Hepatocyte (in vitro differentiated cells): ENCODE results near the gene C2CD4C. TPM values are rescaled to one million over a fixed set of nuclear protein-coding genes. Genes with fewer than 3 reads are reported as not detected.
A peak's percentile ranks its signal among the peaks of the same experiment; 100 is the strongest.

Source experiments
- DNase-seq: peaks from one replicate; pipeline ENCODE4 v3.0.0-alpha.2; 2016; ENCODE audit warnings: low spot score
- H2AFZ ChIP-seq: fragments of 200-600 bp; sonication (generic); 2 replicates; pipeline ENCODE4 v1.6.0; 2016; ENCODE audit warnings: antibody characterized with exemption, mild to moderate bottlenecking
- H3K27ac ChIP-seq: fragments of 200-600 bp; sonication (generic); 2 replicates; pipeline ENCODE4 v1.5.1; 2016; ENCODE audit warnings: mild to moderate bottlenecking
- H3K27me3 ChIP-seq: fragments of 200-600 bp; sonication (generic); 2 replicates; pipeline ENCODE4 v1.6.1; 2016
- H3K36me3 ChIP-seq: fragments of 200-600 bp; sonication (generic); replicated peaks from 2 replicates; pipeline ENCODE4 v1.5.1; 2016; ENCODE audit warnings: low read depth; ENCODE audit not compliant: insufficient read depth
- H3K4me1 ChIP-seq: fragments of 200-600 bp; sonication (generic); 2 replicates; pipeline ENCODE4 v1.5.1; 2016; ENCODE audit warnings: mild to moderate bottlenecking, moderate library complexity; ENCODE audit not compliant: insufficient read depth
- H3K4me2 ChIP-seq: fragments of 200-600 bp; sonication (generic); 2 replicates; pipeline ENCODE4 v1.6.0; 2016
- H3K4me3 ChIP-seq: fragments of 200-600 bp; sonication (generic); 2 replicates; pipeline ENCODE4 v1.5.1; 2016; ENCODE audit warnings: mild to moderate bottlenecking
- H3K79me2 ChIP-seq: fragments of 200-600 bp; sonication (generic); 2 replicates; pipeline ENCODE4 v1.6.0; 2017; ENCODE audit warnings: mild to moderate bottlenecking
- H3K9me2 ChIP-seq: fragments of 200-600 bp; sonication (generic); replicated peaks from 2 replicates; pipeline ENCODE4 v1.6.0; 2017; ENCODE audit warnings: mild to moderate bottlenecking; ENCODE audit not compliant: insufficient read depth
- H3K9me3 ChIP-seq: fragments of 200-600 bp; sonication (generic); 2 replicates; pipeline ENCODE4 v1.5.1; 2016; ENCODE audit warnings: low read depth, mild to moderate bottlenecking
- H4K20me1 ChIP-seq: fragments of 200-600 bp; sonication (generic); 2 replicates; pipeline ENCODE4 v1.6.0; 2016; ENCODE audit warnings: mild to moderate bottlenecking; ENCODE audit not compliant: insufficient read depth, poor library complexity, severe bottlenecking
- CTCF ChIP-seq: fragments of 200-600 bp; sonication (generic); IDR thresholded peaks from 2 replicates; pipeline ENCODE4 v1.5.1; 2016; ENCODE audit warnings: antibody characterized with exemption, mild to moderate bottlenecking; ENCODE audit not compliant: poor library complexity
- EZH2 ChIP-seq: fragments of 200-600 bp; sonication (generic); IDR thresholded peaks from 2 replicates; pipeline ENCODE4 v1.6.1; 2016; ENCODE audit warnings: antibody characterized with exemption, mild to moderate bottlenecking, borderline replicate concordance
- EZH2phosphoT487 ChIP-seq: fragments of 200-600 bp; sonication (generic); IDR thresholded peaks from one replicate; pipeline ENCODE4 v1.6.1; 2018; ENCODE audit warnings: antibody characterized with exemption, mild to moderate bottlenecking, low read depth, moderate library complexity; ENCODE audit not compliant: unreplicated experiment, severe bottlenecking
- WGBS: methylation state at CpG from one replicate; pipeline ENCODE4 v1.1.6; 2016; ENCODE audit warnings: low lambda C conversion rate; ENCODE audit errors: missing lambda C conversion rate; 5-methylcytosine and 5-hydroxymethylcytosine counted together
- polyA plus RNA-seq: library from polyadenylated mRNA; unstranded; fragments of >200 nt; fragmentation: Nextera tagmentation; extraction: Ambion mirVana; gene quantifications from 2 replicates; pipeline ENCODE4 v1.2.1, GENCODE V29; 2016
- total RNA-seq: library from RNA; depleted of rRNA; stranded (reverse); fragments of >200 nt; gene quantifications from 2 replicates; pipeline ENCODE4 v1.2.3, GENCODE V29; 2014

Gene C2CD4C
- total and polyA plus RNA-seq, 2 experiments from 2014 or later, result 3.4 to 4.6 TPM

- H3K27ac ChIP-seq, result no peak overlapping the region
- DNase-seq, result no peak
- H3K27me3 ChIP-seq, result peaks cover 12% of the 10 kb centered on the region
- no peak for TF ChIP-seq CTCF
- TF ChIP-seq EZH2, result no peak
- no peak for TF ChIP-seq EZH2phosphoT487
- H4K20me1 ChIP-seq, result no peaks in the 10 kb centered on the region
- no peaks in the 10 kb centered on the region for H3K9me2 ChIP-seq
- WGBS, result 6% methylated on average over 7 of the region's 30 CpGs
- H3K4me1 ChIP-seq, result peaks cover 7% of the 10 kb centered on the region
- no peaks in the 10 kb centered on the region for H3K9me3 ChIP-seq
- H3K79me2 ChIP-seq, result no peaks in the 10 kb centered on the region
- H3K36me3 ChIP-seq, result no peaks in the 10 kb centered on the region
- H2AFZ ChIP-seq, result no peak overlapping the region
- peak overlapping the region; percentile 100 for H3K4me2 ChIP-seq
- peak overlapping the region; percentile 58 for H3K4me3 ChIP-seq
These were observed 476 bp downstream of the C2CD4C start for GRCh38 chr19:408441-408901.

GRCh38 chr19:407511-408440 is 1.2 kb downstream of the C2CD4C start:
- no peak for TF ChIP-seq EZH2
- no peak for TF ChIP-seq CTCF
- TF ChIP-seq EZH2phosphoT487, result no peak
- Histone ChIP-seq H2AFZ (no peak overlapping the region), H3K4me2 (peak overlapping the region; percentile 100), H3K4me1 (peaks cover 7% of the 10 kb centered on the region), H3K27ac (no peak overlapping the region), H3K9me3 (no peaks in the 10 kb centered on the region), H3K27me3 (peaks cover 12% of the 10 kb centered on the region), H3K79me2 (no peaks in the 10 kb centered on the region), H4K20me1 (no peaks in the 10 kb centered on the region), H3K9me2 (no peaks in the 10 kb centered on the region), H3K4me3 (no peak overlapping the region), H3K36me3 (no peaks in the 10 kb centered on the region)
- 92% methylated on average over 30 of the region's 70 CpGs for WGBS
- no peak for DNase-seq

GRCh38 chr19:406971-407510 is 1.9 kb downstream of the C2CD4C start:
- H3K36me3 ChIP-seq, result no peaks in the 10 kb centered on the region
- WGBS, result 93% methylated on average over 46 of the region's 48 CpGs
- H3K27ac ChIP-seq, result no peak overlapping the region
- H3K79me2 ChIP-seq, result no peaks in the 10 kb centered on the region
- H4K20me1 ChIP-seq, result no peaks in the 10 kb centered on the region
- H3K27me3 ChIP-seq, result peaks cover 12% of the 10 kb centered on the region
- no peaks in the 10 kb centered on the region for H3K9me2 ChIP-seq
- peaks cover 7% of the 10 kb centered on the region for H3K4me1 ChIP-seq
- DNase-seq, result no peak
- H3K9me3 ChIP-seq, result no peaks in the 10 kb centered on the region
- TF ChIP-seq EZH2 (no peak), EZH2phosphoT487 (no peak), CTCF (no peak)
- H3K4me2 ChIP-seq, result no peak overlapping the region
- no peak overlapping the region for H2AFZ ChIP-seq
- H3K4me3 ChIP-seq, result no peak overlapping the region
